H1 (cell line): ENCODE data around the gene PRELID2. TPM values are rescaled to one million over a fixed set of nuclear protein-coding genes. Genes with fewer than 3 reads are reported as not detected.
"Not testable (repeated sequence)": the region's sequence is repeated elsewhere in the genome, so short reads cannot be mapped to it uniquely, and the experiment has no call there.

Source experiments
- CTCF ChIA-PET: fragments of 300-600 bp; sonication (Branson Sonifier 250); formaldehyde crosslinking; loops from one replicate; lab custom pipeline; 2021; ENCODE audit not compliant: partially characterized antibody; lab: Charles Lee
- POLR2A ChIA-PET: fragments of 300-600 bp; sonication (Branson Sonifier 250); formaldehyde crosslinking; loops from one replicate; lab custom pipeline; 2021; ENCODE audit warnings: inconsistent platforms; ENCODE audit not compliant: partially characterized antibody; lab: Charles Lee
- DNase-seq, 2 experiments: peaks; one replicate each; pipeline versions ENCODE4 v3.0.0 to v3.0.0-alpha.2; 2010 to 2022; ENCODE audit warnings: low spot score in 2 of 2, low read depth in 1 of 2, mixed read lengths in 1 of 2
- FAIRE-seq: peaks from 2 replicates; lab custom pipeline; 2011; peaks lifted over from hg19 to GRCh38; lab: Jason Lieb, UNC
- H2AFZ ChIP-seq: 2 replicates; pipeline ENCODE4 v1.8.1; 2012; ENCODE audit warnings: low read length, inconsistent platforms
- H2AK5ac ChIP-seq: 2 replicates; pipeline ENCODE4 v1.6.1; 2013; ENCODE audit warnings: low read depth, low read length
- H2BK120ac ChIP-seq: replicated peaks from 2 replicates; pipeline ENCODE3; 2013; ENCODE audit warnings: low read depth, low read length, inconsistent platforms
- H2BK12ac ChIP-seq: 2 replicates; pipeline ENCODE4 v1.6.1; 2013; ENCODE audit warnings: low read depth, low read length
- H2BK15ac ChIP-seq: 2 replicates; pipeline ENCODE4 v1.6.1; 2013; ENCODE audit warnings: low read length
- H2BK20ac ChIP-seq: 2 replicates; pipeline ENCODE4 v1.6.1; 2013; ENCODE audit warnings: low read length
- H2BK5ac ChIP-seq: 2 replicates; pipeline ENCODE4 v1.6.1; 2013; ENCODE audit warnings: low read depth, low read length
- H3K14ac ChIP-seq: 2 replicates; pipeline ENCODE4 v1.6.1; 2013; ENCODE audit warnings: inconsistent platforms; ENCODE audit not compliant: insufficient read length
- H3K18ac ChIP-seq: 2 replicates; pipeline ENCODE4 v1.6.1; 2013; ENCODE audit warnings: low read length; ENCODE audit errors: extremely low read depth
- H3K23ac ChIP-seq: 2 replicates; pipeline ENCODE4 v1.6.1; 2013; ENCODE audit warnings: inconsistent platforms; ENCODE audit not compliant: insufficient read length
- H3K23me2 ChIP-seq: 2 replicates; pipeline ENCODE4 v1.6.1; 2013; ENCODE audit warnings: low read depth, low read length
- H3K27ac ChIP-seq: 2 replicates; pipeline ENCODE4 v1.6.1; 2011; ENCODE audit warnings: low read depth, low read length, inconsistent platforms
- H3K27me3 ChIP-seq, 4 experiments: replicated peaks in 1 of 4; 1 replicate in 1 of 4; 2 replicates in 3 of 4; pipeline versions ENCODE4 v1.6.1 to v1.8.1; 2011 to 2013; ENCODE audit warnings: low read length in 3 of 4, mild to moderate bottlenecking in 3 of 4, inconsistent platforms in 2 of 4, mixed read lengths in 2 of 4, moderate library complexity in 1 of 4; ENCODE audit not compliant: control insufficient read depth in 3 of 4, insufficient read depth in 3 of 4; ENCODE audit errors: extremely low read depth in 1 of 4
- H3K36me3 ChIP-seq, 4 experiments: 2 replicates each; pipeline versions ENCODE4 v1.6.1 to v1.8.1; 2011 to 2013; ENCODE audit warnings: mild to moderate bottlenecking in 4 of 4, low read length in 3 of 4, moderate library complexity in 2 of 4, control low read depth in 1 of 4, inconsistent platforms in 1 of 4; ENCODE audit not compliant: insufficient read depth in 4 of 4, control insufficient read depth in 2 of 4
- H3K4ac ChIP-seq: replicated peaks from 2 replicates; pipeline ENCODE3; 2013; ENCODE audit warnings: low read length, low read depth, mixed read lengths, inconsistent platforms; ENCODE audit not compliant: insufficient read length
- H3K4me1 ChIP-seq, 4 experiments: replicated peaks in 1 of 4; 1 replicate in 1 of 4; 2 replicates in 3 of 4; pipeline versions ENCODE4 v1.6.1 to v1.8.1; 2011 to 2013; ENCODE audit warnings: low read length in 3 of 4, inconsistent platforms in 2 of 4, mixed read lengths in 1 of 4; ENCODE audit not compliant: insufficient read depth in 4 of 4, control insufficient read depth in 3 of 4
- H3K4me2 ChIP-seq, 2 experiments: 2 replicates each; pipeline versions ENCODE4 v1.6.1 to v1.8.1; 2011 to 2013; ENCODE audit warnings: low read depth in 2 of 2, low read length in 2 of 2, control low read depth in 1 of 2, inconsistent platforms in 1 of 2, mild to moderate bottlenecking in 1 of 2; ENCODE audit not compliant: insufficient read depth in 1 of 2
- H3K4me3 ChIP-seq, 4 experiments: fragments of 200-600, 300-600 bp in 1 of 4; sonication (generic), shearing (Covaris generic), sonication (Bioruptor Twin) in 1 of 4; 2 replicates each; pipeline versions ENCODE4 v1.5.1 to v1.8.1; 2011 to 2016; ENCODE audit warnings: low read length in 4 of 4, low read depth in 3 of 4, control low read depth in 2 of 4, inconsistent platforms in 2 of 4, mild to moderate bottlenecking in 2 of 4, mixed read lengths in 1 of 4, moderate library complexity in 1 of 4; ENCODE audit not compliant: insufficient read depth in 2 of 4; ENCODE audit errors: extremely low read depth in 1 of 4
- H3K56ac ChIP-seq: replicated peaks from 2 replicates; pipeline ENCODE3; 2013; ENCODE audit warnings: low read depth, mild to moderate bottlenecking, mixed read lengths, low read length, inconsistent platforms; ENCODE audit not compliant: insufficient read length
- H3K79me1 ChIP-seq: 2 replicates; pipeline ENCODE4 v1.6.1; 2013; ENCODE audit warnings: low read depth, low read length, control low read depth
- H3K79me2 ChIP-seq, 2 experiments: 2 replicates each; pipeline versions ENCODE4 v1.6.1 to v1.8.1; 2012 to 2013; ENCODE audit warnings: low read length in 2 of 2, mild to moderate bottlenecking in 2 of 2, inconsistent platforms in 1 of 2; ENCODE audit not compliant: insufficient read depth in 2 of 2, control insufficient read depth in 1 of 2
- H3K9ac ChIP-seq, 4 experiments: replicated peaks in 1 of 4; 1 replicate in 1 of 4; 2 replicates in 3 of 4; pipeline versions ENCODE4 v1.6.1 to v1.8.1; 2011 to 2013; ENCODE audit warnings: low read depth in 3 of 4, low read length in 3 of 4, control low read depth in 2 of 4, mild to moderate bottlenecking in 2 of 4, moderate library complexity in 2 of 4, inconsistent platforms in 1 of 4; ENCODE audit errors: extremely low read depth in 1 of 4
- H3K9me3 ChIP-seq, 2 experiments: 2 replicates each; pipeline versions ENCODE4 v1.6.1 to v1.8.1; 2012 to 2013; ENCODE audit warnings: mild to moderate bottlenecking in 2 of 2, moderate library complexity in 2 of 2, control low read depth in 1 of 2, inconsistent platforms in 1 of 2, low read depth in 1 of 2, low read length in 1 of 2, mixed read lengths in 1 of 2; ENCODE audit not compliant: insufficient read depth in 2 of 2
- H4K20me1 ChIP-seq, 2 experiments: replicated peaks in 1 of 2; 2 replicates each; pipeline versions ENCODE3 to v1.8.1; 2011 to 2013; ENCODE audit warnings: inconsistent platforms in 2 of 2, low read length in 2 of 2, mild to moderate bottlenecking in 1 of 2; ENCODE audit not compliant: insufficient read depth in 2 of 2, control insufficient read depth in 1 of 2
- H4K5ac ChIP-seq: 2 replicates; pipeline ENCODE4 v1.6.1; 2013; ENCODE audit warnings: low read length, low read depth, mixed read lengths, inconsistent platforms; ENCODE audit not compliant: insufficient read length
- H4K8ac ChIP-seq: 2 replicates; pipeline ENCODE4 v1.8.0; 2013; ENCODE audit warnings: mild to moderate bottlenecking, moderate library complexity, low read length, inconsistent platforms; ENCODE audit not compliant: insufficient read depth; ENCODE audit errors: extremely low read depth
- H4K91ac ChIP-seq: replicated peaks from 2 replicates; pipeline ENCODE3; 2013; ENCODE audit warnings: low read length, mixed read lengths, inconsistent platforms; ENCODE audit not compliant: insufficient read length
- WGBS, 2 experiments: shearing (Covaris generic) in 1 of 2; methylation state at CpG; one replicate each; pipeline versions ENCODE4 v1.1.6 to v1.1.7; 2013 to 2015; ENCODE audit warnings: low lambda C conversion rate in 2 of 2, mixed read lengths in 2 of 2, inconsistent platforms in 1 of 2, low coverage in 1 of 2, missing lambda C conversion rate in 1 of 2; ENCODE audit not compliant: insufficient replicate concordance in 2 of 2, insufficient coverage in 1 of 2, insufficient read length in 1 of 2; ENCODE audit errors: extremely low coverage in 1 of 2, missing lambda C conversion rate in 1 of 2; 5-methylcytosine and 5-hydroxymethylcytosine counted together
- polyA plus RNA-seq, 7 experiments: library from polyadenylated mRNA; depleted of rRNA in 3 of 7; stranded (reverse) in 5 of 7; unstranded in 2 of 7; fragments of >200 nt in 5 of 7; fragments of 200-250 nt in 2 of 7; gene quantifications; 1 replicate in 5 of 7; 2 replicates in 1 of 7; 4 replicates in 1 of 7; pipeline versions ENCODE4 v1.2.1 to v1.2.3, GENCODE V29; 2011 to 2013; ENCODE audit warnings: missing spikeins in 2 of 7, mixed read lengths in 2 of 7
- total RNA-seq: library from RNA; stranded (reverse); fragmentation: NEBNext Ultra II Directional; extraction: Animal tissue kit (Norgen Biotek cat#: 25700); gene quantifications from 2 replicates; pipeline ENCODE4 v1.2.1, GENCODE V29; 2021

Gene PRELID2
- total and polyA plus RNA-seq, 2 of the 8 experiments (the other 6 are each of a cell fraction or from before 2014, with no cell fraction given): 2.2 to 7.8 TPM

GRCh38 chr5:145729956-145730355 is 105.2 kb downstream of the PRELID2 start:
- H3K56ac ChIP-seq, H4K5ac ChIP-seq, DNase-seq, H4K8ac ChIP-seq, H2BK20ac ChIP-seq, FAIRE-seq, H2BK120ac ChIP-seq, H3K23ac ChIP-seq, H2BK12ac ChIP-seq, H3K4me1 ChIP-seq, POLR2A ChIA-PET, H3K18ac ChIP-seq, H4K20me1 ChIP-seq, H3K14ac ChIP-seq, H3K4me3 ChIP-seq, H3K27me3 ChIP-seq, H3K27ac ChIP-seq, H3K79me2 ChIP-seq, H3K36me3 ChIP-seq, H3K23me2 ChIP-seq, H4K91ac ChIP-seq, H2BK15ac ChIP-seq, H2AK5ac ChIP-seq, H3K79me1 ChIP-seq, H3K9ac ChIP-seq, H2AFZ ChIP-seq, H3K4me2 ChIP-seq, H2BK5ac ChIP-seq, H3K4ac ChIP-seq: not testable (repeated sequence)
- CTCF ChIA-PET: interaction anchor here (1.4 kb wide), 1 partner anchor 311 kb away, joined by 4 read pairs; no protein-coding TSS in a partner anchor
- H3K9me3 ChIP-seq: peaks cover 35 to 50% of the 10 kb centered on the region in 2 experiments
- WGBS, 2 experiments: 86% methylated on average over 1 of the region's 1 CpG; no CpG with 5 or more reads in 1 of the 2 experiments
